ENCODE measurements around the gene IFIT3. TPM values are rescaled to one million over a fixed set of nuclear protein-coding genes. Genes with fewer than 3 reads are reported as not detected.

IFIT3 gene
- total and polyA plus RNA-seq, 2 experiments from 2014 or later = 0.42 to 0.52 TPM

- H3K4me3 Mint-ChIP-seq = no peak overlapping the region
- no peak overlapping the region for H3K27ac ChIP-seq (ENCODE audit: low read depth)
- H3K27me3 ChIP-seq (ENCODE audit: insufficient read depth) = no peaks in the 10 kb centered on the region
- no peaks in the 10 kb centered on the region for H4K20me1 ChIP-seq (replicated peaks; ENCODE audit: insufficient read depth)
- peaks cover 14% of the 10 kb centered on the region for H3K9me2 ChIP-seq (ENCODE audit: insufficient read depth)
- DNase-seq (ENCODE audit: low spot score) (no peak), ATAC-seq (no peak)
- H3K27ac Mint-ChIP-seq = no peak overlapping the region
- no peak for TF ChIP-seq CREB1 (CRISPR knock-in tag; IDR thresholded peaks at IDR 0.05; ENCODE audit: low read depth)
- TF ChIP-seq CTCF (conservative IDR thresholded peaks at IDR 0.05; ENCODE audit: low read depth in 2 of 2) = no peak
- no peak for TF ChIP-seq ETS1 (IDR thresholded peaks at IDR 0.05)
- no peak for TF ChIP-seq NANOG (IDR thresholded peaks at IDR 0.05; ENCODE audit: borderline replicate concordance)
- TF ChIP-seq ZNF331 (CRISPR knock-in tag; IDR thresholded peaks at IDR 0.05; ENCODE audit: low read depth) = no peak
- no peak for TF ChIP-seq JUNB (IDR thresholded peaks at IDR 0.05; ENCODE audit: unreplicated experiment)
- TF ChIP-seq ZNF114 (CRISPR knock-in tag; IDR thresholded peaks at IDR 0.05) = no peak
- TF ChIP-seq ZNF462 (CRISPR knock-in tag; IDR thresholded peaks at IDR 0.05) = no peak
- no peak for TF ChIP-seq STAT1 (IDR thresholded peaks at IDR 0.05; ENCODE audit: unreplicated experiment)
- no peak for TF ChIP-seq EZH2phosphoT487 (IDR thresholded peaks at IDR 0.05; ENCODE audit: unreplicated experiment)
- no peak for TF ChIP-seq POLR2AphosphoS5 (IDR thresholded peaks at IDR 0.05; ENCODE audit: low read depth)
- TF ChIP-seq REST (IDR thresholded peaks at IDR 0.05; ENCODE audit: unreplicated experiment) = no peak
- no peak for TF ChIP-seq EZH2 (IDR thresholded peaks at IDR 0.05; ENCODE audit: low read depth, unreplicated experiment)
- H3K4me2 ChIP-seq = no peak overlapping the region
- H3K9me3 Mint-ChIP-seq = no peaks in the 10 kb centered on the region
- no peaks in the 10 kb centered on the region for H3K36me3 ChIP-seq (ENCODE audit: insufficient read depth)
- H3K4me1 Mint-ChIP-seq = peaks cover 20% of the 10 kb centered on the region
- H2AFZ ChIP-seq = no peak overlapping the region
- no peak overlapping the region for H3K4me3 ChIP-seq
- peaks cover 11% of the 10 kb centered on the region for H3K27me3 Mint-ChIP-seq (ENCODE audit: insufficient read depth, low read depth, poor library complexity)
- peaks cover 9% of the 10 kb centered on the region for H3K4me1 ChIP-seq (ENCODE audit: insufficient read depth)
- no peaks in the 10 kb centered on the region for H3F3A ChIP-seq (replicated peaks; ENCODE audit: low read depth)
- no peaks in the 10 kb centered on the region for H3K79me2 ChIP-seq (replicated peaks; ENCODE audit: insufficient read depth)
- no peaks in the 10 kb centered on the region for H3K36me3 Mint-ChIP-seq (ENCODE audit: low read depth)
These were observed 10.9 kb downstream of the IFIT3 start for GRCh38 chr10:89338713-89339112.

Data from GM23338 (cell line).